T1000 (cell line): ENCODE measurements around the gene ACAA2.

Experiments
- DNase-seq: peaks from one replicate; lab custom pipeline; 2025; ENCODE audit warnings: mixed read lengths; lab: John Stamatoyannopoulos, UW

Gene ACAA2

DNA sequence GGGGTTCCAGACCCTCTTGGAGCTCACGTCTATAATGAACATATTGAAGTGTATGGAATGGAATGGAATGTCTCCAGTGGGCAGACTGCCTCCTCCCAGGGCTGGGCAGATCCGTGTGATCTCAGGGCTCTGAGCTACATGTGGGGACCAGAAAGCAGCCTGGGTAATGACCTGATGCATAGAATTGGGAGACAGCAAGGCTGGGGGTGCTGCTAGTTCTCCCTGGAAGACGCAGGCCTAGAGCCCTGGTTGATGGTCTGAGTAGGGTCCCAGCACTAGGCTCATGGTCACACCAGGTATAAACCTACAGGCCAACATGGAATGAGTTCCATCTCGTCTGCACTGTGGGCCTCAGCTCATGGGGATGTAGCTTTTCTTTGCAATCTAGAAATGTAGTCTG, 46.7 kb downstream of the ACAA2 start:
- no peak for DNase-seq

DNA sequence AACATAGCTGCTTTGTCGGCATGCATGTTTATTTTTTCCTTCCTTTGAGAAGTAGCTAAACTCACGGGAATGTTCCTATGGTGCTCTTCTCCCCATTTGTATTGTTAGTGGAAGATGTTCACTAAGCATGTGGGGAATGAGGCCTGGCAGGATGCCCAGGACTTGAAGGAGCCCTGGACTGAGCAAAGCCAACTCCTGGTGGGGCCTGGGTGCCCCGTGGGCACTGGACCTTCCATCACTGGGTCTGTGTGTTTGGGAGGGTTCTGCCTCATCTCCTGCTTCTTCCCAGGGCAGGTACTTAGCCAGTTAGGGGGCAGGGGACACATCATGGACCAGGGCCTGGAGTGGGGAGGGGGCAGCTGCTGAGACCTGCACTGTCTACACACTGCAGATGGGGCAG, 49.3 kb downstream of the ACAA2 start:
- no peak for DNase-seq

DNA sequence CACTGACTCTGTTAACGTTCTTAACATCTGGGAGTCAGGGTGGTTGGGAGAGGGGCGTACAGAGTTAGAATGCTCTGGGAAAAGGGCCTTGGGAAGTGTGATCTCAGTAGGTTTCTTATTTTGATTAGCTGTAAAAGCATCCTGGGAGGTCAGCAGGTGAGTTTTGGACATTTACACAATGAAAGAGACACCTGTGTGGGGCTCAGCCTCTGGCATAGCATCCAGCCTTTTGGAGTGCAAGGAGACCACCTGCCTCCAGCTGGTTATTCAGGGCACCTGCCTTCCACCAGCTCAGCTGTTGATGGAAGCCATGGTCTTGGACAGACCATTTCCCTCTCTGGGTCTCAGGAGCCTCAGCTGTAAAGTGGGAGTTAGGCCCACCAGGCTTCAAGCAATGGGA, 49.7 kb downstream of the ACAA2 start:
- DNase-seq: no peak

DNA sequence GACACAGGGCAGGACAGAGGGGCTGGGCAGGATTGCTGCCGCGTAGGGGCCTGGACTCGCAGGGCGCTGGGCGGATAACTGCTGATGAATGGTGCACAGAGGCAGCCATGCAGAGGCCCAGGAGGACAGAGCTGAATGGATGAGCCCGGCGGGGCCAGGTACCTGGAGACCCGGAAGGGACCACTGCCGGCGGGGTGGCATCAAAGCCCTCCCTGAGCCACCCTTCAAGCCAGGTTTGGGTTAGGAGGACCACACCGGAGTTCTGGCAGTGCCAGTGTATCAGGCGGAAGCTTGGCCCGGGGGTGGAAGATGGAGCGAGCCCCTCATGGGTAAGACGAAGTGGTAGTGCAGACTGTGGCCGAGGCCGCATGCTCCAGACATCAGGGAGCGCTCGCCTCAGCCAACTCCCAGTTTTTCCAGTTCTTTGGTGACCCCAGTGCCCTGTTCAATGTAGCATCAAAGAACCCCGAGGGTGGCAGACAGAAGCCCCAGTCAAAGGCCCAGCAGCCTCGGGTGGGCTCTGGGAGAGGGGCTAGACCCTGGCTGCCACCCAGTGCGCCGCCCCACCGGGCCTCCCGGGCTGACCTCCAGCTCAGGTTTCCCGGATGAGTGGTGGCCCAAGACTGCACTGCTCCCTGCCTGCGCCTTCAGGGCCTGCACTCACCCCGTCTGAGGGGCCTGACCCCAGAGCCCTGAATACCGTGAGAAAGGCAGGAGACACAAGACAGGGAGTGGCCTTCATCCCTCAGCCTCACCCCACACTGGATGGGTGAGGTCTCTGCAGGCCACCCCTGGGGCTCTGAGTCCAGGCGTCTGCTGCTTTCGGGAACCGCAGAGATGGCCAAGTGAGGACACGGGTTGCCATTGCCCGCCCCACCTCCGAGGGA, 50.9 kb downstream of the ACAA2 start:
- DNase-seq: no peak

DNA sequence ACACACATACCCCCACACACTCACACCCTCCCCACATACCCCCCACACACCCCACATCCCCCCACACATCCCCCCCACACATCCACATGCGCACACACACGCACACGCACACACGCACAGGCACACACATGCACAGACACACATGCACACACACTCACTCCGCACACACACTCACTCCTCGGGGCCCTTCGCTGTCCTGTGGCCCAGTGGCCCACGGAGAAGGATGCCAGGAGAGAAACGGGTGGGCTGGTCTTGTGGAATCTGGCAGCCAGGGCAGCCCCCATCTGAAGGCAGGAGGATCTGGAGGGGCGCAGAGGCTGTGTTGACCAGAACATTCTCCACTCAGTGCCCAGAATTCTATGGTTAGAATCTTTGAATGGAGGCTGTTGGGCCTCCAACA, 51.6 kb downstream of the ACAA2 start:
- DNase-seq: no peak

DNA sequence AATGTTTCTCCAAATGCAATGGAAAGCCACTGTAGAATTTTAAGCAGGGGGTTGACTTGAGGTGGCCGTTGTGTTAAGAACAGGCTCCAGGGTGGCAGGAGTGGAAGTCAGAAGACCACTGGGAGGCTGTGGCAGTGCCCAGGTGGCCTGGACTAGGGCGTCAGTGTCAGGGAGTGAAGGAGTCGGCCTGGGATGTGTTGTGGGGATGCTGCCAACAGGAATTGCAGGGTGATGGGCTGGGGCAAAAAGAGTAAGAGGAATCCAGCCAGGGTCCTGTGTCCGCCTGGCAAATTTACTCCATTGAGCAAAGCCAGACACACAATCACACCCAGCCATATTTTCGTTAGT, 55.1 kb downstream of the ACAA2 start:
- no peak for DNase-seq

DNA sequence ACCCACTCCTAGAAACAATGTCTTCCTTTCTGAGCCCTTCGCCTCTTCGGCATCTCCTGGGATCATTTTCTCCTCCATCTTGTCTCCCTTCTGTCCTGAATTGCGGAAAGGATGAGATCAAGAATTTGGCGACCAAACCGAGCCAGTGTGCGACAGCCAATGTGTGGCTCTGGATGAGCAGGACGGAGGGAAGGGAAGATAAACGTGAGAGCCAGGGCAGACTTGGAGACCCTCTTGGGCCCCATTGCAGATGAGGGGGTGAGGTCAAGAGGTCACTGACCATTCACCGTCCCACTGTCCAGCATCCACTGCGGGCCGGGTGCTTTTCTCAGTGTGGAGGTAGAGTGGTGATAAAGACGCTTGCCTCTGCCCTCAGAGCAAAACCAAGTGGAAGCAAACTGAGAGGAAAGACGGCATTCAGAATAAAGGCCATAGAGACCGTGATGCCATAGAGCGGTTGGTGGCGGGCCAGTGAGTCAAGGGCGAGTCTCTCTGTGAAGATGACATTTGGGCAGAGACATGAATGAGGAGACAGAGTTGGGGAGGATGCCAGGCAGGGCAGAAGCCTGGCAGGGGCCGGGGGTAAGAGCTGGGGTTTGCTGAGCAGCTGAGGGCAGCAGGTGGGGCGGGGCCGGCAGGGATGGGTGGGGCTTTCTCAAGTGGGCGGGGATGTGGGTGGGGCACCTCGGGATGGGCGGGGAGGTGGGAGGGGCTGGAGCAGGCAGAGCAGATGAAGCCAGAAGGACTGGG, 55.6 kb downstream of the ACAA2 start:
- DNase-seq: no peak

DNA sequence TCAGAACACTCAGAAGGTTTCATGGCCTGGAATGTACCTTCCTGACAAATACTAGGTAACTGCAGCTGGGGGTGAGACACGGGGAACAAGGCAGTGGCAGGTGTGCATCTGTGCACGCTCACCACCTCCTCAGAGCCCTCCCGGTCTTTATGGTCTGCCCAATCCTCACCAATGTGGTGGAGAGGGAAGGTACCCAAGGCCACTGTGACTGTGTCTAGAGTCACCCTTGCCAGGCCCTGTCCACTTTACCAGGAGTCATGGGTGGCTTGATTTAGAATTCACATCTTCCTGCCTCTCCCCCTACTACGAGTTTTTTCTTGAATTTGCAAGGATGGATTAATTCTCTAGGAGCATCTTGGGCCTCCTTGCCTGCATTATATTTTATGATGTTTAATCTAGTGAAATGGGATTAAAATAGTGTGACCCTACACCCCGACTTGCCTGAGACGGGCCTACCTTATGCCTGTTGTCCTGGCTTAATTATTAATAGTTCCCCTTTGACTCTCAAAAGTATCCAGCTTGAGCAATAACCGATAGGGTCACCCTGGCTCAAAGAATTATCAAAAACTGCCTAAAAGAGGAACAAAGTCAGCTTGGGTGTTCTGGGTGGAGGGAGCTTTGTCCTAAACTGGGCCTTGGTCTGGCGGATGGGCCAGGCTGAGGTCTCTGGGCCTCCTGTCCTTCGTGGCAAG, 56.5 kb downstream of the ACAA2 start:
- no peak for DNase-seq

DNA sequence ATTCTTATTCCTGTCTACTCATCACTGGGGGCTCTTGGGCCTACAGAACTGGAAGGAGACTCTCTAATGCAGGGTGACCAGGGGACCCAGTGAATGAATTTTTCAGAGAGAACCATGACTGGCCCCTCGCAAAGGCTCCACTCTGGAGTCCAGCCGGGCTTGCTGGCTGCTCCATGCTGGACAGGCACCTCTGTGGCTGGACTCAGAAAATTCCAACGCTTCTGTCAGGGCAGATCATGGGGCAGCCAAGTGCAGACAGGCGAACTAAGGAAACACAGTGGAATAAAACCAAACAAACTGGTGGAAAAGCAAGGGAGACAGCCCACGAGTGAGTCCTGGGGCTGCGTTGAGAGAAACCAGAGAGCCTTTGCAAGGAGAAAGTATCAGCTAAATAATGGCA, 57.2 kb downstream of the ACAA2 start:
- no peak for DNase-seq

DNA sequence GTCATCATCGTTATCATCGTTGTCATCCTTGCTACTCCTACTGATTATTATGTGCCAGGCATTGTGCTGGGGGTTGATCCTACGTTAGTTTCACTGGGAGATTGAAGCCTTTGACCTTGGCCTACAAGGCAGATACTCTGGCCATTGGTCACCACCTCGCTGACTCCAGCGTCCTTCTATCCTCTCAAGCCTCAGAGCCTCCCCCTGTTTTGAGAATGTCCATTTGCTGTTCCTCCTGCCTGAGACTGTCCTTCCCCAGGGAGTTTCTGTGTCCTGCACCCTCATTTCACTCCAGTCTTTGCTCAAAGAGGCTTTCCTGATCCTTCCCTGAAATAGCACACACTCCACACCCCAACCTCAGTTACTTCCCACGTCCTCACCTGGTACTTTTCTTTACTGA, 57.8 kb downstream of the ACAA2 start:
- DNase-seq: no peak

DNA sequence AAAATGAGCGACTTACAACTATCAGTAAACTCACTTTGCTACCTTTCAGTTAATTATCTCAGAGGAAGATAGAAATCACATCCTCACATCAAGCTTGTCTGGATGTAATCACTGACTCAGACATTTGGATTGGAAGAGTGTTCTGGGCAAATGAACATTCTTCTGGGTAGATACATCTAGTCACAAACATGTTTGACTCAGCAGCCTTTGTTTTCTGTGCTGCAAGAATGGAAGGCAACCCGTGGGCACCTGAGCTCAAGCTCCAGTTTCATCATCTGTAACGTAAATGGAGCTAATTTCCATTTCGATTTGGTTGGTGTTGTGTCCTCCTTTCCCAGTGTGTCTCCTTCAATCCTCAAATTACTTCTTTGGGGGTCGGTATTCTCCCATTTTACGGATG, 58.5 kb downstream of the ACAA2 start:
- DNase-seq: no peak

DNA sequence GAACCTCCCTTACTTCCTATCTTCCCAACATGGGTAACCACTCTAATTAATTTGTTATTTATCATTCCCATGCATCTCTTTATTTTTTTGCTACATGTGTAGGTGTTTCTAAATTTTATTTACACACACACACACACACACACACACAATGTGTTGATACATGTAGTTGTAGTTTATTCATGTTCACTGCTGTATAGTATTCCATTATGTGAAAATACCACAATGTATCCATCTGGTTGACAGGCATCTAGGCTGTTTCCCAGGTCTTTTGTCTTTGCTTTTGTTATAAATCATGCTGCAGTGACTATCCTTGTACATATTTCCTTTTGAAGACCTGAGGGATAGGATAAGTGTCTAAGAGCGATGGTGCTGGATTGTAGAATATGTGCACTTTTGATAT, 59.7 kb downstream of the ACAA2 start:
- no peak for DNase-seq

DNA sequence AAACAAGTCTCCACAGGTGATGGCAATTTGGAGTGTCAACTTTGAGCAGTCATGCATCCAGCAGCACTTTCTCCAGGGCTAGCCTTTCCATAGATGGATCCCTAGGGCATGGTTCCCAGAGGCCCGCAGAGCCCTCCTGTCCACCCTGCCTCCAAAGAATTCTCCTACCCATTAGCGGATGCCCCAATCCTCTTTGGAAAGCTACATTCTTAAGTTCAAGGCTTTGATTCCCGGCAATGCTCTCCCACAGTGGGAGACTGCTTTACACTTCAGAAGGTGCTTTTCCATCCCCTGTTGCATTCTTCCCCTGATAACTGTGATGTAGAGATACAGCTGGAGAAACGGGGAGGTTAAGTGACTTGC, 61.3 kb downstream of the ACAA2 start:
- DNase-seq: no peak

DNA sequence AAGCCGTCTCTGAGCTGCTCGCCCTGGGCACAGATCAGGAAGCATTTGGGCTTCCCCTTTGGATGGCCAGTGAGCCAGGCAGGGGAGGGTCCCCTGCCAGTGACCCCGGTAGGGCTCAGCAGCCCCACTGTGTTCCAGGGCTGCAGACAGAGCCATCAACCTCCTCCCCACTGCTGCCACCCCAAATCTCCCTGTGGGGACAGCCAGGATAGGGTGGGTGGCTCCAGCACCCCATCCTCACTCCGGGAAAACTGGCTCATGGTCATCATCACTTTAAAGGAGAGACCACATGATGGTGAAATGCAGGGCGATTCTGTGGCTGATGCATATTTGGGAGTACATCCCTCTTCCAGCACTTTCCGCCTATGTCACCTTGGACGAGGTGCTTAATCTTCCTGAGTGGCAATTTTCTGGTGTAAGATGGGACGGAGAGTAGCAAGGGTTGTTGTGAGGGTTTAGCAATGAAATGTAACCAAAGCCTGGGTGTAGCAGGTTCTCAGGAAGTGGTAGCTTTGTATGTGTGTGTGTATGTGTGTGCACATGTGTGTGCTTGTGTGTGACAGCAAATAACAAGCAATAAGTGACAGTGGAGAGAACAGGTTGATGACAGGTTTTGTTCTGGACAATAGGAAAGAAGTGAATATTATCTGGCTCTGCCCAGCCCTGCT, 61.8 kb downstream of the ACAA2 start:
- DNase-seq: no peak

DNA sequence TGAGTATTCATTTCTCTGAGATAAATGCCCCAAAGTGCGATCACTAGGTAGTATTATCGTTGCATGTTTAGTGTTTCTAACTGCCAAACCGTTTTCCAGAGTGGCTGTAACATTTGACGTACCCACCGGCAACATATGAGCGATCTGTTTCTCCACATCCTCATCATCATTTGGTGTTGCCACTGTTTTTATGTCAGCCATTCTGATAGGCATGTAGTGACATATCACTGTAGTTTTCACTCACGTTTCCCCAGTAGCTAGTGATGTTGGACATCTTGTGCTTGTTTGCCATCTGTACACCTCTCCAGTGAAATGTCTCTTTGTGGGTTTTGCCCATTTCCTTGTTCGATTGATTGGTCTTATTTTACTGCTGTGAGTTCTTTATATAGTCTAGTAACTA, 63.8 kb downstream of the ACAA2 start:
- no peak for DNase-seq

DNA sequence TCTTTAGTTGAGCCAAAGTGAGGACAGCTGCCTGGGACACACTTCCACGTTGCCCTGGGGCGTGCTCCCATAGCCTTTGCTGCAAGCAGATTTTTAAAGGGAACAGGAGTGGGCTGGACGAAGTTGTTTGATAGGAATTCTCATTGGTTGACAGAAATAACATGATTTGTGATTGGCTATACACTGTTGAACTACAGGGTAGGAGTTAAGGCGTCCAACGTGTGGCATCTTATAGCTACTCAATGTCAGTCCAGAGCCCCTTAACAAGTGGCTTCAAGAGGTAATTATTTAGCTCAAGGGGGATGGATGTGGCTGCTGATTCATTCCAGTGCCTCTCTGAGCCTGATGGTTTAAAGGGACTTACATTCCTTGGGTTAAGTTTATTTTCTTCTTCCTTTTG, 65.5 kb downstream of the ACAA2 start:
- no peak for DNase-seq

DNA sequence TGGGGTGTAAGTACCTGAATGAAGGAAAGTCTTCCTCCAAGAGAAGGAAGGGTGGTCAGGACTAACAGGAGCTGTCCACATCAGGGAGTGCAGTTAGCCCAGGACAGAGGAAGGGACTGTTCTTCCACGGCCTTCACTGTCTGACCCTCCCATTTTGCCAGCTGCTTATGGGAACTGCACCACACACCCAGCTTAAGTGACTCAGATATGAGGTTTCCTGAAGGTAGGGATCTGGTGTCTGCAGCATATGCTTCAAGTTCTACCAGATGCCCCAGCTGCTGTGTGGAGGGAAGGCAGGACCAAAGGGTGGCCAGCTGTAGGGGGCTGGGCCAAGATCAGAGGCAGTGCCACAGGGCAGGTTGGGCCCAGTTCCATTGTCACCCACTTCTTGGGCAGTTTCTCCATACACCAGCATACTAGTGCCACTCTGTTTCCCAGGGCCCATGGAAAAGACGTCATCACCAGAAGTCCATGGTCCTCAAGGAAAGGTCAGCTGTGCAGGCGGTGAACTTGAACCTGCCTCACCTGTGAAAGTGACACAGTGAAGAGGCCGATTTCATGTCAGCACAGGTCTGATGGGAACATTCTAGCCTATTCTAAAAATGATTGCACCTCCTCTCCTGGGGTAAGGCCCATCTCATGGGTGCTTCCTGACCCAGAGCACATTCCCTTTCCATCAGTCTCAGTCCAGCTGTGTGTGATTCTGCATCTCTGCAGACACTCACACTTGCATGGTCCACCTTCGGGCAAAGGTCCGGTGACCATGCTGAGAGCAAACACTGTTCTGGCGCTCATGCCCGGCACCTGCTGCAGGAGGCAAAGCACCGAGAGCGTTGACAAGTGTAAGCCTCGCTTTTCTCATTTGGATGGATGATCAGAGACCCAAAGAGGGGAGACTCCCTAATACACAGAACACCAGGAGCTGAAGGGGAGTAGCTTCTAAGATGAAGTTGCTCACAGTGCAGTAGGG, 68.0 kb downstream of the ACAA2 start:
- no peak for DNase-seq

DNA sequence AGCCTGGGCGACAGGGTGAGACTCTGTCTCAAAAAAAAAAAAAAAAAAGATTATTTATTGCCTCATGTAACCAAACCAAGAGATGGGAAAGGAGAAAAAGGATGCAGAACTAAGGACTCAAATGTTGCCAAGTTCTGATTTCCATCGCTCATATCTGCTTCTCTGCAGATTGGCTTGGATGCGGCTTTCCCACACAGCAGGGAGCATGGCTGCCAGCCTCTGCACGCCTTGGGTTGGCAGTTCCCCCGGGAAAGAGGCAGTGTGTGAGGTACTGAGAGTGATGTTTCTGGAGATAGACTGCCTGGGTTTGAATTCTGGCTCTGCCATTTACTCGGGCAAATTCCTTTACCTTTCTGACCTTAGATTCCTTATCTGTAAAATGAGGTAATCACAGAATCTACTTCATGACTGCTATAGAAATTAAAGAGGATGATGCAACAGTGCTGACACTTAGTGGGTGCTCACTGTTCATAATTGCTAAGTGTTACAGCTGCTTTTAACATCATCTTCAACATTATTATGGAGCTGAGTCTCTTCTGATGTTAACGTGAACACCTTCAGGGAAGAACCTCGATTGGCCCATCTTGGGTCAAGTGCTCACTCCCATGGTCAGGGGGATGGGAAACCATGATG, 68.8 kb downstream of the ACAA2 start:
- no peak for DNase-seq

DNA sequence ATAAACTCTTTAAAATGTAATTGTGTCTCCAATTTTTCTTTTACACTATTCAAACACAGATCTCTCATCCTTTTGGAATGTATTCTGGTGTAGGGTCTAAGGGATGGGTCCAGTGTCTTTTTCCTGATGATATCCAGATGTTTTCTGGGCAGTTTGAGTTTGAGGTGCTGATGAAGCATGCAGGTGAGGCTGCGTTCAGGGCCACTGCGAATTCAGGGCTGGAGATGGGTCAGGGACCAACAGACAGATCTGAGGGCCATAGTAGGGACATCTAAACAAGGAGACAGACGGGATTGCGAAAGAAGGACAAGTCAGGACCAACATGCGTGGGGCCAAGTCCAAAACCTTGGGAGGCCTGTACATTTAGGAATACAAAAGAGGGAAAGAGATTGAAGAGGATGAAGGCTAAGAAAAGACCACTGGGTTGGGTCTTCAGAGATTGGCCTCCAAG, 70.2 kb downstream of the ACAA2 start:
- no peak for DNase-seq

DNA sequence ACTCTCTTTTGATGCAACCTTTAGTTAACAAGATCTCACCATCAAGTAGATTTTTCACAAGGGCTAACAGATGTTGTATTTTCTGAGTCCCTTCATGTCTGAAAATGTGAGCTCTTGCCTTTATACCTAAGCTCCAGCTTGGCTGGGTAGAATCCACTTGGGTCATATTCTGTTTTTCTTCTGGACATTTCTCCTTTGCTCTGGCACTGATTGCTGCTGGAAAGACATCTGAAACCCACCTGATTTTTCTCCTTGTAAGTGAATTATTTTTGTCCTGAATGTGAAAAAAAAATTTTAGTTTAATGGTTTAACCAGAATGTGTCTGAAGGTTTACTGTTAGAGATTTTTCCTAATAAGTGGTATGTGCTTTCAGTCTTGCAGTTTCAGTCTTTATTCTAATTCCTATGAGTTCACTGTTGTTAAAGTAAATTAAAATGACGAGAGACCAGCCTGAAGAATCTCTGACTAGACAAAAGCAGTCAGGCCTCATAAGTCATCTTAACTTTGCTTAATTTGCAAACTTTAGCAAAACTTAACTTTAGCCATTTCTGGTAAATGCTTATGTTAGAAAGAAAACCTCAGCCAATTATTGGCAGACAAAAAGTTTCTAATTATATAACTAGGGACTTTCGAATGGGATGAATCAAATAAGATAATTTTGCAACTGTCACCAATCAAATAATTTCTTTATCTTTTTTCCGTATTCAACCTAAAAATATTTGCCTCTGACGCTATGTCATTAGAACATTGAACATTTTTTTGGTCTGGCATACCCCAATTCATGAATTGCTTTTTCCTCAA, 70.8 kb downstream of the ACAA2 start:
- no peak for DNase-seq
